ENCODE measurements around the gene TAS2R41.
"Not testable (repeated sequence)": the region's sequence is repeated elsewhere in the genome, so short reads cannot be mapped to it uniquely, and the experiment has no call there.

TAS2R41 gene

GRCh38 chr7:143456992-143457793 lies 20.5 kb upstream of the TAS2R41 start:
- H3K4me3 ChIP-seq (ENCODE audit: low read depth, low read length), result 0 out of 2 replicates have a peak overlapping the region, but pooled peaks have one; percentile 30
- H3K27me3 ChIP-seq (ENCODE audit: insufficient read depth, low read length), result no peaks in the 10 kb centered on the region
- peaks cover 30% of the 10 kb centered on the region for H3K4me1 ChIP-seq (ENCODE audit: control insufficient read depth, insufficient read depth, low read length, unreplicated experiment)
- H3K36me3 ChIP-seq (ENCODE audit: insufficient read depth, low read length), result no peaks in the 10 kb centered on the region
- H2AFZ ChIP-seq (ENCODE audit: low read length, unreplicated experiment), result peak overlapping the region; percentile 44
- no peaks in the 10 kb centered on the region for H3K79me2 ChIP-seq (ENCODE audit: control insufficient read depth, insufficient read depth, low read length, unreplicated experiment)
- peak overlapping the region; percentile 70 for H3K27ac ChIP-seq (ENCODE audit: low read depth, low read length)

DNA sequence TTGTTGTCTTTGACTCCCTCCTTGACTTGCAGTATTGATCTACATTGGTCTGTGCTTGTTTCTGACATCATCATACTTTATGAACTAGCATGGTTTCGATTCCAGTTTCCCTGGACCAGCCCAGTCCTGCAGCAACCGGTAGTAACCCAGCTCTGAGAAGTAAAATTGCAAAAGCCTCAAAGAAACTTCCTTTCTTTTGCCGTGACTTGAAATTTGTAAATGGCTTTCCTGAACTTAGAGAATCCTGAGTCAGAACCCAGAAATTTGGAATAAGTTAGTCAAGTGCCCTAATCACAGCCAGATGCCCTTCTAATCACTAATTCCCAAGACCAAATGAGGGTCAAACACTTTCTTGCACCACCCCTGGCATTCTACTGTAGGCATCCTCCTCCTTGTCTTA lies 19.4 kb upstream of the TAS2R41 start:
- Histone ChIP-seq H2AFZ (ENCODE audit: low read length, unreplicated experiment) (peak overlapping the region; percentile 47), H3K4me1 (ENCODE audit: control insufficient read depth, insufficient read depth, low read length, unreplicated experiment) (peaks cover 30% of the 10 kb centered on the region), H3K79me2 (ENCODE audit: control insufficient read depth, insufficient read depth, low read length, unreplicated experiment) (no peaks in the 10 kb centered on the region), H3K4me3 (ENCODE audit: low read depth, low read length) (0 out of 2 replicates have a peak overlapping the region, but pooled peaks have one; percentile 6), H3K27ac (ENCODE audit: low read depth, low read length) (peak overlapping the region; percentile 70), H3K27me3 (ENCODE audit: insufficient read depth, low read length) (no peaks in the 10 kb centered on the region), H3K36me3 (ENCODE audit: insufficient read depth, low read length) (no peaks in the 10 kb centered on the region)

GRCh38 chr7:143458681-143459080 lies 19.0 kb upstream of the TAS2R41 start:
- Histone ChIP-seq H3K27ac (ENCODE audit: low read depth, low read length) (peak overlapping the region; percentile 70; the same call in 1 of the 2 replicates), H2AFZ (ENCODE audit: low read length, unreplicated experiment) (peak overlapping the region; percentile 47), H3K4me1 (ENCODE audit: control insufficient read depth, insufficient read depth, low read length, unreplicated experiment) (peaks cover 30% of the 10 kb centered on the region), H3K4me3 (ENCODE audit: low read depth, low read length) (no peak overlapping the region), H3K79me2 (ENCODE audit: control insufficient read depth, insufficient read depth, low read length, unreplicated experiment) (no peaks in the 10 kb centered on the region), H3K36me3 (ENCODE audit: insufficient read depth, low read length) (no peaks in the 10 kb centered on the region), H3K27me3 (ENCODE audit: insufficient read depth, low read length) (no peaks in the 10 kb centered on the region)

DNA sequence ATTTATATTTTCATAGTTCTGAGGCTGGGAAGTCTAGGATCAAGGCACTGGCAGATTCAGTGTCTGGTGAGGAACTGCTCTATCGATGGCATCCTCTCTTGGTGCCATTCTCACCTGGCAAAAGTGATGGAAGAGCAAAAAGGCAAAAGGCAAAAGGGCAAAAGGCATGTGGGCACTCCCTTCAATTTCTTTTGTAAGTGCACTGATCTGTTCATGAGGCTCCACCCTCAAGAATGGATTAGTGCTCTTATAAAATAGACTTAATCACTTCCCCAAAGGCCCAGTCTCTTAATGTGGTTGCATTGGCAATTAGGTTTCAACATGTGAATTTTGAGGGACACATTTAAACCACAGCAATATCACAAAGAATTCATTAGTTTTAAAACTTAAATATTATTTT lies 18.3 kb upstream of the TAS2R41 start:
- Histone ChIP-seq H3K27me3 (ENCODE audit: insufficient read depth, low read length) (no peaks in the 10 kb centered on the region), H2AFZ (ENCODE audit: low read length, unreplicated experiment) (no peak overlapping the region), H3K4me3 (ENCODE audit: low read depth, low read length) (no peak overlapping the region), H3K4me1 (ENCODE audit: control insufficient read depth, insufficient read depth, low read length, unreplicated experiment) (peaks cover 30% of the 10 kb centered on the region), H3K27ac (ENCODE audit: low read depth, low read length) (no peak overlapping the region), H3K36me3 (ENCODE audit: insufficient read depth, low read length) (no peaks in the 10 kb centered on the region), H3K79me2 (ENCODE audit: control insufficient read depth, insufficient read depth, low read length, unreplicated experiment) (no peaks in the 10 kb centered on the region)

DNA sequence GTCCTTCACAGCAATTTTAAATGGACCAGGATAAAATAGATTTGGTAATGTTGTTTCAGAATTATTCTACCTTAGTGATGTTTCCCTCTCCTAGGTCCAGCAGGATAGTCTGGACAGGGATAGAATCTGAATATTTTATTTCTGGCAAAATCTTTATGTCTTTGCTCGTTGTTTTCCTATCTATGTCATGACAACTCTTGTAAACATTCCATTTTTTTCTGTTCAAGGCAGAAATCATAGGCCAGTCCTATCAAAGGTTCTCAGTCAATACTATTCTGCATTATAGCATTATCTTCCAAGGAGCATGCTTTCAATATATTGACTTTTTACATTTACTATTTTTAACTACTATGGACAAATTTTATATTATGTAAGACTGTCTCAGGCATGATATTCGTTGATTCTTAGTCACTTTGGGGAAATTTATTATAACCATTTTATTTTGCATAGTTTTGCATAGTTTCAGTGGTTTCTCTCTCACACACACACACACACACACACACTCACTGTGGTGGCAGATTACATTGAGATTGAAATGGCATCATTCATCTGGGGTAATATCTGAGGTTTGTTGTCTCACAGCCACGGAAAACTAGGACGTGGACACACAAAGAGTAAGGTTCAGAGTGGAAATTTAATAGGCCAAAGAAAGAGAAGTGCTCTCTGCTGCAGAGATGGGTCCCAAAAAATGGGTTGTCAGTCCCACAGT lies 17.2 kb upstream of the TAS2R41 start:
- Histone ChIP-seq H3K27me3 (ENCODE audit: insufficient read depth, low read length) (no peaks in the 10 kb centered on the region), H3K79me2 (ENCODE audit: control insufficient read depth, insufficient read depth, low read length, unreplicated experiment) (no peaks in the 10 kb centered on the region), H3K4me3 (ENCODE audit: low read depth, low read length) (no peak overlapping the region), H3K27ac (ENCODE audit: low read depth, low read length) (no peak overlapping the region), H3K36me3 (ENCODE audit: insufficient read depth, low read length) (no peaks in the 10 kb centered on the region), H3K4me1 (ENCODE audit: control insufficient read depth, insufficient read depth, low read length, unreplicated experiment) (peaks cover 30% of the 10 kb centered on the region), H2AFZ (ENCODE audit: low read length, unreplicated experiment) (no peak overlapping the region)

DNA sequence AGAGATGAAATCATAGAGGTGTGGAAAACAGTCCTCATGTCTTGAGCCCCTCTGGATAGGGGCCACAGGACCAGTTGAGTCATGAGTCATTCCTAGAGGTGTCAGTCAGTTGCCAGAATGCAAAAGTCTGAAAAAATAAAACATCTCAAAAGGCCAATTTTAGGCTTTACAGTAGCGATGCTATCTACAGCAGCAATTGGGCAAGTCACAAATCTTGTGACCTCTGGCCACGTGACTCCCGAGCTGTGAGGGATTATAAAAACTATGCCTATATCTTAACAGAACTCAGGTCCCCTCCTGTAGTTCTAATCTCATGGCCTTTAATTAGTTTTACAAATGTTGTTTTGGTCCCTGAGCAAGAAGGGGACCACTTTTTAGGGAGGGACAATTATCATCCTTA lies 15.6 kb upstream of the TAS2R41 start:
- Histone ChIP-seq H3K4me1 (ENCODE audit: control insufficient read depth, insufficient read depth, low read length, unreplicated experiment) (peaks cover 18% of the 10 kb centered on the region), H3K4me3 (ENCODE audit: low read depth, low read length) (no peak overlapping the region), H3K27me3 (ENCODE audit: insufficient read depth, low read length) (no peaks in the 10 kb centered on the region), H3K36me3 (ENCODE audit: insufficient read depth, low read length) (no peaks in the 10 kb centered on the region), H3K79me2 (ENCODE audit: control insufficient read depth, insufficient read depth, low read length, unreplicated experiment) (no peaks in the 10 kb centered on the region), H3K27ac (ENCODE audit: low read depth, low read length) (no peak overlapping the region), H2AFZ (ENCODE audit: low read length, unreplicated experiment) (no peak overlapping the region)

DNA sequence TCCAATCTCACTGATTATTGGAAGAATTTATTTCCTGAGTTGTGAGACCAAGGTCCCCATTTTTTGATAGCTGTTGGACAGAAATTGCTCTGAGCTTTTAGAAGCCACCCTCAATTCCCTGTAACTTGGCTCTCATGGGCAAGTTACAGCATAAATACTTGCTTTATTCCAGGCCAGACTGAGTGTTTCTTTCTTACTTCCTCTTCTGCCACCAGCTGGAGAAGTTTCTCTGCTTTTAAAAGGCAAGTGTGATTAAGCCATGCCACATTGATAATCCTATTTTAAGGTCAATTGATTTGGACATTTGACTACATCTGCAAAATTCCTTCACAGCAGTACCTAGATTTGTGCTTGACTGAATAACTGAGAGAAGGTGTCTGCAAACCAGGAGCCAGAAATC lies 14.1 kb upstream of the TAS2R41 start:
- no peaks in the 10 kb centered on the region for H3K36me3 ChIP-seq (ENCODE audit: insufficient read depth, low read length)
- H3K27me3 ChIP-seq (ENCODE audit: insufficient read depth, low read length), result no peaks in the 10 kb centered on the region
- no peak overlapping the region for H2AFZ ChIP-seq (ENCODE audit: low read length, unreplicated experiment)
- H3K79me2 ChIP-seq (ENCODE audit: control insufficient read depth, insufficient read depth, low read length, unreplicated experiment), result no peaks in the 10 kb centered on the region
- no peak overlapping the region for H3K27ac ChIP-seq (ENCODE audit: low read depth, low read length)
- no peak overlapping the region for H3K4me3 ChIP-seq (ENCODE audit: low read depth, low read length)
- peaks cover 3% of the 10 kb centered on the region for H3K4me1 ChIP-seq (ENCODE audit: control insufficient read depth, insufficient read depth, low read length, unreplicated experiment)

- Histone ChIP-seq H3K27ac (ENCODE audit: low read depth, low read length) (no peak overlapping the region), H3K4me3 (ENCODE audit: low read depth, low read length) (no peak overlapping the region), H3K36me3 (ENCODE audit: insufficient read depth, low read length) (no peaks in the 10 kb centered on the region), H3K27me3 (ENCODE audit: insufficient read depth, low read length) (no peaks in the 10 kb centered on the region), H3K79me2 (ENCODE audit: control insufficient read depth, insufficient read depth, low read length, unreplicated experiment) (no peaks in the 10 kb centered on the region), H3K4me1 (ENCODE audit: control insufficient read depth, insufficient read depth, low read length, unreplicated experiment) (no peaks in the 10 kb centered on the region), H2AFZ (ENCODE audit: low read length, unreplicated experiment) (no peak overlapping the region)
Observed at GRCh38 chr7:143463957-143464356, 13.7 kb upstream of the TAS2R41 start.

DNA sequence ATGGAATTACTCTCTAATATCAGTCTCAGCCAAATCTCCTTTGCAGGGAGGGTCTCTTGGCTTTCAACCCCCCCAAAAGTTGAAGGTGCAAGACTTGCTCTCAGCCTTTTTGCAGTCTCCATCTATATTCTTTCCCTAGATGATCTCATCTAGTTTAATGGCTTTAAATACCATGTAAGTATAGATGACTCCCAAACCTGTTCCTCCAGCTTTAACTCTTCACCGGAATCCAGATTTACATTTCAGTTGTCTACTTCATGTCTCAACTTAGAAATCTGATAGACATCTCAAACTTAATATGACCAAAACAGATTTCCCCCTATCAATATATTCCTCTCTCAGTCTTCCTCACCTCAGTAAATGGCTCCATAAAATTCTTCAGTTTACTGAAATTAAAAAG lies 9.9 kb upstream of the TAS2R41 start:
- no peak overlapping the region for H2AFZ ChIP-seq (ENCODE audit: low read length, unreplicated experiment)

DNA sequence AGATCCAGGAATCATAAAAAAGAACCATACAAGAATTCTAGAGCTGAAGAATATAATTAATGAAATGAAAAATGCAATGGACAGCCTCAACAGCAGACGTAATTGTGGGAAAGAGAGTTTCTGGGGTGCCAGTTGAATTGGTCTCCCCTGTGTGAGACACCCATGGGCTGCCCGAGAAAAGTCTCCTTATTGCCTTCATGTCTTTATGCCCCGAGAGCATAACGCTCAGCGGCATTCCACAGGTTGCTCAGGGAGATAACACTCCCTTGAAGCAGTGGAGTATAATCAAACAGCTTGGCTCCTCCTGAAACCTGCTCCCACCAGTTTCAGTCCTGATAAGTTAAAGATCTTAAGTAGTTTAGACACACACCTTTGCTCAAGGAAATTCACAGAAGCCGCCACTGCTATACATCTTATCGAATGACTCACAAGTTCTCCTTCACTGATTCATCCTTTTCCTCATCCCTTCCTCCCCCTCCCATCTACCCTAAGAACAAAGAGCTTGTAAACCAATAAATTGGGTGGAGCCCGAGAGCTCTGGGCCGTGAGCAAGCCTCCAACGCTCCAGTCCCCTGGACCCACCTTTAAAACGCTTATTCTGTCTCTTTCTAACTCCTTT lies 5.5 kb upstream of the TAS2R41 start:
- not testable (repeated sequence) for H3K36me3 ChIP-seq (ENCODE audit: insufficient read depth, low read length); H3K79me2 ChIP-seq (ENCODE audit: control insufficient read depth, insufficient read depth, low read length, unreplicated experiment); H3K4me3 ChIP-seq (ENCODE audit: low read depth, low read length); H3K27ac ChIP-seq (ENCODE audit: low read depth, low read length); H2AFZ ChIP-seq (ENCODE audit: low read length, unreplicated experiment); H3K4me1 ChIP-seq (ENCODE audit: control insufficient read depth, insufficient read depth, low read length, unreplicated experiment); H3K27me3 ChIP-seq (ENCODE audit: insufficient read depth, low read length)

More for the DNA sequence above, 9.9 kb upstream of the TAS2R41 start:
- H3K4me3 ChIP-seq (ENCODE audit: low read depth, low read length), result no peak overlapping the region
- H3K27me3 ChIP-seq (ENCODE audit: insufficient read depth, low read length), result no peaks in the 10 kb centered on the region
- H3K4me1 ChIP-seq (ENCODE audit: control insufficient read depth, insufficient read depth, low read length, unreplicated experiment), result no peaks in the 10 kb centered on the region
- H3K79me2 ChIP-seq (ENCODE audit: control insufficient read depth, insufficient read depth, low read length, unreplicated experiment), result no peaks in the 10 kb centered on the region
- H3K27ac ChIP-seq (ENCODE audit: low read depth, low read length), result no peak overlapping the region
- H3K36me3 ChIP-seq (ENCODE audit: insufficient read depth, low read length), result no peaks in the 10 kb centered on the region
